OCI-LY3 (cell line): ENCODE results near the gene IL16.

Experiments used
- H2AFZ ChIP-seq: fragments of 200-600, 300-600 bp; shearing (Covaris generic); 2 replicates; pipeline ENCODE4 v1.6.0; 2014; ENCODE audit warnings: antibody characterized with exemption, low read depth, low read length
- H3K27ac ChIP-seq: fragments of 200-600, 300-600 bp; sonication (generic); 2 replicates; pipeline ENCODE4 v1.5.1; 2014; ENCODE audit warnings: mild to moderate bottlenecking, low read length, moderate library complexity, mixed read lengths
- H3K27me3 ChIP-seq: fragments of 200-600, 300-600 bp; sonication (generic); 2 replicates; pipeline ENCODE4 v1.6.1; 2014; ENCODE audit warnings: low read depth, low read length, mixed read lengths
- H3K36me3 ChIP-seq: fragments of 200-600, 300-600 bp; sonication (generic); replicated peaks from 2 replicates; pipeline ENCODE3; 2014; ENCODE audit warnings: low read depth, low read length, mixed read lengths
- H3K4me1 ChIP-seq: fragments of 300-600, 200-600 bp; sonication (generic); 2 replicates; pipeline ENCODE4 v1.6.1; 2014; ENCODE audit warnings: low read length, mixed read lengths
- H3K4me2 ChIP-seq: fragments of 200-600, 300-600 bp; sonication (generic); 2 replicates; pipeline ENCODE4 v1.6.1; 2014; ENCODE audit warnings: low read length, mixed read lengths
- H3K4me3 ChIP-seq: fragments of 300-600, 200-600 bp; sonication (generic); 2 replicates; pipeline ENCODE4 v1.5.1; 2014; ENCODE audit warnings: antibody characterized with exemption, mild to moderate bottlenecking, low read length, moderate library complexity
- H3K79me2 ChIP-seq: fragments of 300-600, 200-600 bp; shearing (Covaris generic); 2 replicates; pipeline ENCODE4 v1.6.1; 2014; ENCODE audit warnings: mild to moderate bottlenecking, low read length, mixed read lengths
- H3K9ac ChIP-seq: fragments of 300-600, 200-600 bp; shearing (Covaris generic); 2 replicates; pipeline ENCODE4 v1.6.0; 2014; ENCODE audit warnings: mild to moderate bottlenecking, low read length, moderate library complexity
- H3K9me3 ChIP-seq: fragments of 200-600, 300-600 bp; shearing (Covaris generic); 2 replicates; pipeline ENCODE4 v1.6.1; 2014; ENCODE audit warnings: low read length, mixed read lengths; ENCODE audit not compliant: insufficient read depth
- H4K20me1 ChIP-seq: fragments of 200-600, 300-600 bp; sonication (generic); 2 replicates; pipeline ENCODE4 v1.6.1; 2016; ENCODE audit warnings: low read length, mixed read lengths; ENCODE audit not compliant: insufficient read depth
- CTCF ChIP-seq: fragments of 200-600, 300-600 bp; sonication (generic); IDR thresholded peaks from 2 replicates; pipeline ENCODE4 v1.5.1; 2014; ENCODE audit warnings: antibody characterized with exemption, low read length, low read depth
- EZH2phosphoT487 ChIP-seq: fragments of 200-600 bp; shearing (Covaris generic); IDR thresholded peaks from 2 replicates; pipeline ENCODE4 v1.6.1; 2018; ENCODE audit warnings: antibody characterized with exemption, mixed run types, low read depth

Gene IL16

GRCh38 chr15:81191701-81192100, 5.0 kb upstream of the IL16 start:
- H3K27ac ChIP-seq, result no peak overlapping the region
- H3K9me3 ChIP-seq, result no peaks in the 10 kb centered on the region
- H3K27me3 ChIP-seq, result no peaks in the 10 kb centered on the region
- H3K9ac ChIP-seq, result no peak overlapping the region
- H2AFZ ChIP-seq, result no peak overlapping the region
- no peaks in the 10 kb centered on the region for H4K20me1 ChIP-seq
- no peaks in the 10 kb centered on the region for H3K4me1 ChIP-seq
- H3K4me2 ChIP-seq, result no peak overlapping the region
- no peaks in the 10 kb centered on the region for H3K79me2 ChIP-seq
- no peak overlapping the region for H3K4me3 ChIP-seq
- H3K36me3 ChIP-seq, result no peaks in the 10 kb centered on the region
- no peak for TF ChIP-seq EZH2phosphoT487
- no peak for TF ChIP-seq CTCF

GRCh38 chr15:81194723-81195122, 2.0 kb upstream of the IL16 start:
- H3K4me2 ChIP-seq, result 0 out of 2 replicates have a peak overlapping the region, but pooled peaks have one; percentile 0
- no peaks in the 10 kb centered on the region for H4K20me1 ChIP-seq
- no peaks in the 10 kb centered on the region for H3K79me2 ChIP-seq
- TF ChIP-seq CTCF (no peak), EZH2phosphoT487 (no peak)
- H3K4me3 ChIP-seq, result no peak overlapping the region
- peaks cover 3% of the 10 kb centered on the region for H3K4me1 ChIP-seq
- H3K9ac ChIP-seq, result no peak overlapping the region
- 0 out of 2 replicates have a peak overlapping the region, but pooled peaks have one; percentile 20 for H2AFZ ChIP-seq
- H3K27me3 ChIP-seq, result peaks cover 11% of the 10 kb centered on the region
- H3K36me3 ChIP-seq, result no peaks in the 10 kb centered on the region
- H3K9me3 ChIP-seq, result no peaks in the 10 kb centered on the region
- H3K27ac ChIP-seq, result no peak overlapping the region

GRCh38 chr15:81195339-81195864, 1.3 kb upstream of the IL16 start:
- H3K4me3 ChIP-seq, result no peak overlapping the region
- H3K36me3 ChIP-seq, result no peaks in the 10 kb centered on the region
- no peak overlapping the region for H2AFZ ChIP-seq
- no peak overlapping the region for H3K9ac ChIP-seq
- no peak for TF ChIP-seq EZH2phosphoT487
- no peak for TF ChIP-seq CTCF
- H3K4me2 ChIP-seq, result no peak overlapping the region
- peaks cover 12% of the 10 kb centered on the region for H3K27me3 ChIP-seq
- H3K9me3 ChIP-seq, result no peaks in the 10 kb centered on the region
- no peak overlapping the region for H3K27ac ChIP-seq
- peaks cover 4% of the 10 kb centered on the region for H3K4me1 ChIP-seq
- H4K20me1 ChIP-seq, result no peaks in the 10 kb centered on the region
- no peaks in the 10 kb centered on the region for H3K79me2 ChIP-seq

GRCh38 chr15:81197255-81197630, 564 bp downstream of the IL16 start:
- Histone ChIP-seq H3K27me3 (peaks cover 12% of the 10 kb centered on the region), H3K79me2 (no peaks in the 10 kb centered on the region), H2AFZ (no peak overlapping the region), H3K4me3 (no peak overlapping the region), H3K9ac (no peak overlapping the region), H3K4me1 (peaks cover 4% of the 10 kb centered on the region), H3K36me3 (no peaks in the 10 kb centered on the region), H3K4me2 (no peak overlapping the region), H4K20me1 (no peaks in the 10 kb centered on the region), H3K27ac (no peak overlapping the region), H3K9me3 (no peaks in the 10 kb centered on the region)
- no peak for TF ChIP-seq EZH2phosphoT487
- TF ChIP-seq CTCF, result no peak
